RPMI7951 (cell line): ENCODE results near the gene POU2AF3. TPM values are rescaled to one million over a fixed set of nuclear protein-coding genes. Genes with fewer than 3 reads are reported as not detected.
"Not testable (repeated sequence)": the region's sequence is repeated elsewhere in the genome, so short reads cannot be mapped to it uniquely, and the experiment has no call there.

Experiments
- DNase-seq: peaks from one replicate; pipeline ENCODE4 v3.0.0-alpha.2; 2012; ENCODE audit warnings: low read depth
- total RNA-seq: library from RNA; depleted of rRNA; stranded (reverse); fragments of >200 nt; shearing (Covaris generic); gene quantifications from 2 replicates; pipeline ENCODE4 v1.2.3, GENCODE V29; 2014; rRNA removed

POU2AF3 gene
- 0.24 TPM in 1 of 2 replicates, not detected in the other for total RNA-seq

DNA sequence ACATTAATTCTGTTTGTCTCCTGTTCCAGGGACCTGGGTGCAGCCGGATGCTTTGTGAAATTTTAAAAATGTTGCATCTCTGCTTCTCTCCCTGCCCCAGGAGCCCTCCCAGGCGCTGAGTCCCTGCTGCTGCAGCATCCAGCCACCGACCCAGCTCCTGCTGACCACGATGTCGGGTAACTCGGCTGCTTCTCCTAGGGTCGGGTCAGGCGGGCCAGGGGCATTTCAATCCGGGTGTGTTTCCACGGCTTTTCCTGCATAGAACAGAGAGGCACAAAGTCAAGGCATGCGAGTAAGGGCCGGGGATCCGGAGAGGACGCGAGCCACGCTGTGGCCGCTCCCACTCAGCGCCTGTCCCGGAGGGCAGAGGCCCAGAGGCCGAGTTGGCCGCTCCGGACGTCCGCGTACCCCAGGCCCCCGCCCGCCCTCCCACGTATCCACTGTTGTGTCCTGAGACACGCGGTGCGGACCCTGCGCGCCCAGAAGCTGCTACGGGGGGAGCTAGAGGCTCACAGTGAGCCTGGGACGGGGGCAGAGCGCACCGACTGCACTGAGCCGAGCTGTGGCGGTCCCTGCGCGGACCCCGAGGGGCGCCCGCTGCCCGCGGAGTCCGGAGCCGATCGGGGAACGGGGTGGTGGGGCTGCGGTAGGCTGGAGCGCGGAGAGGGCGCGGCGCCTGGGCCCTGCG lies at the start of gene POU2AF3:
Gene POU2AF3, plus strand, starts transcription at position 134 of the 688 bp plus-strand sequence. Its CDS starts 36 bp downstream, at position 170.
- no peak for DNase-seq

GRCh38 chr11:111250936-111251335 lies 47.4 kb upstream of the POU2AF3 start:
- no peak for DNase-seq

GRCh38 chr11:111253131-111253530 lies 45.2 kb upstream of the POU2AF3 start:
- DNase-seq = no peak

DNA sequence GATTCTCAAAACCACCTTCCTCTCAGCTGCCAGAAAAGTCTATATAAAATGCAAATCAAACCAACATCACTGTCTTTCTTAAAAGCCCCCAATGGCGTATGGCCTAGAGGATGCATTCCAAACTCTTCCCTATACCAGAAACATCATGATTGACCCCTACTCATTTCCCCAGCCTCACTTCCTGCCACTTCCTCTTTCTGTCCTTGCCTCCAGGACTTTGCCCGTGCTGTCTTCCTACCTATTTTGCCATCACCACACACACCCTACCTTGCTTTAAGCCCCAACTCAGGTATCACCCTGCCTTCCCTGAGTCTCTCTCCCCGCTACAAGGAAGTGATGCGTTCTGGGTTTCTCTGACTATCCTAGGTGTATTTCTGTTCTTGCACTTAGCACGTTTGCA lies 44.7 kb upstream of the POU2AF3 start:
- no peak for DNase-seq

DNA sequence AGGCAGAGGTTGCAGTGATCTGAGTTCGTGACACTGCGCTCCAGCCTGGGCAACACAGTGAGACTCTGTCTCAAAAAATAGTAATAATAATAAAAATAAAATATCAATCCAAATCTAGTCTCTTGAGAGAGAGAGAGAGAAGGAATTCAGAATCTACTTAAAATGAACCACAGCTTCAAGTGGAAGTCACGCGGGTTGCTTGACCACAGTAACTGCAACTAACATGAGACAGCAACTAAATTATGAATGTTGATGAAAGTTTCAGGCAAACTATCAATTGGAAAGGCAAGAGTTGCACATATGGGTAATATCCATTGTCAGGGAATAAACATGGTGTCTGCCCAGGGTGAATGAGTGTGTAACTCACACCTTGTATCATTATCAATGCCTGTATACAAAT lies 40.3 kb upstream of the POU2AF3 start:
- DNase-seq = no peak

GRCh38 chr11:111259896-111260295 lies 38.5 kb upstream of the POU2AF3 start:
- DNase-seq = peak; percentile 14

GRCh38 chr11:111260811-111261210 lies 37.5 kb upstream of the POU2AF3 start:
- DNase-seq = no peak

- DNase-seq = no peak
Measured at GRCh38 chr11:111264646-111265045, 33.7 kb upstream of the POU2AF3 start.

GRCh38 chr11:111265421-111265820 lies 32.9 kb upstream of the POU2AF3 start:
- no peak for DNase-seq

- DNase-seq = not testable (repeated sequence)
Measured at GRCh38 chr11:111268303-111268702, 30.0 kb upstream of the POU2AF3 start.

GRCh38 chr11:111269146-111269868 lies 29.0 kb upstream of the POU2AF3 start:
- DNase-seq = no peak

- no peak for DNase-seq
Measured at GRCh38 chr11:111272420-111272819, 25.9 kb upstream of the POU2AF3 start.

DNA sequence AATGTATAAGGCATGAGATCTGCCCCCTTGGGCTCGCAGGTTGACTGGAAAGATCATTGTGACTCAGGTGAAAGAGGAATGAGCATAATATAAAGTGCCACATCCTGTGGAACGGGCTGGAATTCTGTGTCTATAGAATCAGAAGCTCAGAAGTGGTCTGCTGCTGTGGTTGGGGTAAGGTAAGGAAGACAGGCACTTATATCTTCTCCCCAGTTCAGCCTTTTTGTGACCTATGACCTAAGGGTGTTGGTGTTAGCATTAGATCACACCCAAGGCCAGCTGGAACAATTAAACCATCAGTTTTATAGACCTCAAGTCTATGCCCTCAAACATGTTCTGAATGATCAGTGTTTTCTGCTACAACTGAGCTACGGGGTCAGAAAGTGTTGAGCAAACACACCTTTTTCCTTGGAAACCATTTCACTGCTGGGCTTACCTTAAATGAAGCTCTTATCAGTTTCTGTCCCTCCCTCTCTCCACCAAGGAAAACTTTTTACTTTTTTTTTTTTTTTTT lies 15.7 kb upstream of the POU2AF3 start:
- no peak for DNase-seq

DNA sequence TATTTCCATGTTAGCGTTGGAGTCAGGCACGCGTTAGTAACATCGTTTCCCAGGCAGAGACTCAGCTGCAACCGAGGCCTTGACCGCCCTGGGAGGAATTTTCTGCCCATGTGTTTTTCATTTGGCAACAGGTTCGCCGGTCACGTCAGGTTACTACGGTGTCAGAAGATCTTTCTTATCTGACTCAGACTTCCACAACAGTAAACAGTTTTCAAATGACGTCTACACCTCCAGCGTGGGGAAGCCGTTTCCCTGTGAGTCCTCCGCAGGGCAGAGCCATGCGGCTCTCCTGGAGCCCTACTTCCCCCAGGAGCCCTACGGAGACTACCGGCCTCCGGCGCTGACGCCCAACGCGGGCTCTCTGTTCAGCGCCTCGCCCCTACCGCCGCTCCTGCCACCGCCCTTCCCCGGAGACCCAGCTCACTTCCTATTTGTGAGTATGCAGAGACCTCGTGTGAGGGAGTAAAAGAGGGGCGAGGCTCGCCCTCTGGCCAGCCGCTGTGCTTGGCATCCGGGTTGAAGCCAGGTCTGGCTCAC lies 14.3 kb upstream of the POU2AF3 start:
- DNase-seq = no peak

- no peak for DNase-seq
Measured at GRCh38 chr11:111285189-111286091, 12.9 kb upstream of the POU2AF3 start.

GRCh38 chr11:111291764-111292163 lies 6.6 kb upstream of the POU2AF3 start:
- no peak for DNase-seq

DNA sequence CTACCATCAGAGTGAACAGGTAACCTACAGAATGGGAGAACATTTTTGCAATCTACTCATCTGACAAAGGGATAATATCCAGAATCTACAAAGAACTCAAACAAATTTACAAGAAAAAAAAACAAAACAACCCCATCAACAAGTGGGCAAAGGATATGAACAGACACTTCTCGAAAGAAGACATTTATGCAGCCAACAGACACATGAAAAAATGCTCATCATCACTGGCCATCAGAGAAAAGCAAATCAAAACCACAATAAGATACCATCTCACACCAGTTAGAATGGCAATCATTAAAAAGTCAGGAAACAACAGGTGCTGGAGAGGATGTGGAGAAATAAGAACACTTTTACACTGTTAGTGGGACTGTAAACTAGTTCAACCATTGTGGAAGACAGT lies 5.9 kb upstream of the POU2AF3 start:
- DNase-seq = not testable (repeated sequence)

GRCh38 chr11:111296196-111296595 lies 2.1 kb upstream of the POU2AF3 start:
- no peak for DNase-seq

DNA sequence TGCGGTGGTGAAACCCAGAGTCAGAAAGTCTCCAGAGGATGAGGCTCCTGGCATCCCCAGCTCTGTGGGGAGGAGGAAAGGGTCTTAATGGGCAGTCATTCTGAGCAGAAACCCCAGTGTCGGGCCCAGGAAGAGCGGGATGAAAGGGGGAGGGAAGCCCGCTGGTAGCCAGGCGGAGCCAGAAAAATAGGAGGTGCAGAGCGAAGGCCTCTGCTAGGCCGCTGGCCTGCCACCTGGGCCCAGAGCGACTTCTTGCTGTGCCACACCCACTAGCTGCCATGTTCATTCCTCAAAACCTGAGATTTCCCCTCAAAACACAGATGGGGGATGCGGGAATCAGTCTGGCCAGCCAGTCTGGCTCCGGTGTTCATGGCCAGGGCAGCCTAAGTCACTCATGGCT lies 650 bp upstream of the POU2AF3 start:
- no peak for DNase-seq

DNA sequence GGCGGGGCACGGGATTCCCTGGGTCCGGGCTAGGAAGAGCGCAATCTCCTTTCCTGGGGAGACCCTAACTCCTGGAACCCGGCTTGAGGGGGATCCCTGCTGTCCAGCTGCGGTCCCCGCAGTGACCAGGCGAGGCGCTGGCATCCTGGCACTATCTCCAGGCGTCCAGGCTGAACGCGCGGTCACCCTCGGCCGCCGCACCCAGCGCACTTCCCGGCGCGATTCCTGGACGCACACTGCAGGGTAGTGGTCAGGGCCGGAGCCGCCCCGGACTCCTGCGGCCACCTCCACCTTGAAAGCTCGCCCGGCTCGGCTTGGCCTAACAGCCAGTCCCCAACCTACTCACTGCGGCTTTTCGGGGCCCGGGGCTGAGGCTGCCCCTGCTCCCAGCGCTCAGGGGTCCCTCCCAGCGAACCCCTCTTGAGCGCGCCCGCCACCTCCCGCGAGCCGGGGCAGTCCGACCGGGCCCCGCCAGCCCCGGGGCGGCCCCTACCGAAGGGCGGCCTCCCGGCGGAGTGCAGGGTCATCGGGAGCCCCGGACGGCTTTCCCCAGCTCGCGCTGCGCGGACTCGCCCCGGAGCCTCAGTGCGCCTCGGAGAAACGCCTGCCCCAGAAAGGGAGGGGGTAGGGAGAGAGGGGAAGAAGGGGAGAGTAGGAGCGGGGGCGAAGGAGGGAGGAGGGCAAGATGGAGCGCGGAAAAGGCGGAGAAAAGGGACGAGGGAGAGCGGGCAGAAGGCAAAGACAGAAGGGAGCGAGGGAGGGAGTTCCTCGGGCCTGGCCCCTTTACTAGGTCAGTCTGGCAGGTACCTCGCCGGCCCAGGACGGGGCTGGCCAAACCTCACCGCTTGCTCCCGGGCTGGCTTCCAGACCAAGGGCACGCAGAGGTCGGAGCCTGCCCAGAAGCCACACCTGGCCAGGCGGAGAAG lies 1.0 kb downstream of the POU2AF3 start:
- DNase-seq = peak; percentile 17

DNA sequence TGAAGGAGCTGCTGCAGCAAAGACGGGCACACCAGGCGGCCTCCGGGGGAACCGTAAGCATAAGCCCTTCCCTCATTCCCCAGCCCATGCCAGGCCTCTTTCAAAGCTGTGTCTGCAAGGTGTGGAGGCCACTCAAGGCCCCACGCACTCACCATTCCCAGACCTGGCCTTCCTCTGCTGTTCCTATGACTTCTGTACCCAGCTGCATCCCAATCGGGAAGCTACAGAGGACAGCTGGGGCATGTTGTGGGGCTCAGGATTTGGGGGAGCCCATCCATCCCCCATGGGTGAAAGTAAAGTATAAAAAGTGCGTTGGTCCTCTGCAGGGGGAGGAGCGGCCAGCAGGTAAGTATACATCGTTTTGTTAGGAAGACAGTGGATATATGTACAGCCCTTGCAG lies 2.2 kb downstream of the POU2AF3 start:
- no peak for DNase-seq
